Natural killer cell (primary cell): ENCODE results near the gene PPME1. TPM values are rescaled to one million over a fixed set of nuclear protein-coding genes. Genes with fewer than 3 reads are reported as not detected.

Experiments
- ATAC-seq, 3 donors: fragments of 150-1000 bp in 2 of 3; fragments of 200-7000 bp in 1 of 3; cut with Tn5 transposase; 1 replicate in 1 of 3; 2 replicates in 2 of 3; pipeline ENCODE4 v1.10.0; 2021; ENCODE audit warnings: mild to moderate bottlenecking in 2 of 3, moderate library complexity in 2 of 3
- DNase-seq, 2 donors: peaks; one replicate each; pipeline versions ENCODE4 v3.0.0 to v3.0.0-alpha.2; 2013 to 2021; ENCODE audit warnings: mixed read lengths in 1 of 2
- H3K27ac ChIP-seq: one replicate; pipeline ENCODE4 v1.5.1; 2013; ENCODE audit warnings: mild to moderate bottlenecking, low read length
- H3K27me3 ChIP-seq: one replicate; pipeline ENCODE4 v1.6.1; 2013; ENCODE audit warnings: low read length; ENCODE audit not compliant: control insufficient read depth, insufficient read depth
- H3K36me3 ChIP-seq: one replicate; pipeline ENCODE4 v1.6.1; 2013; ENCODE audit warnings: low read length; ENCODE audit not compliant: control insufficient read depth, insufficient read depth
- H3K4me1 ChIP-seq: one replicate; pipeline ENCODE4 v1.6.1; 2013; ENCODE audit warnings: low read length; ENCODE audit not compliant: control insufficient read depth, insufficient read depth
- H3K4me3 ChIP-seq: one replicate; pipeline ENCODE4 v1.5.1; 2013; ENCODE audit warnings: low read length
- H3K9me3 ChIP-seq: one replicate; pipeline ENCODE4 v1.6.1; 2013; ENCODE audit warnings: low read length; ENCODE audit not compliant: control insufficient read depth, insufficient read depth
- H3K27ac Mint-ChIP-seq, 2 donors: one replicate each; pipeline ENCODE4 v1.8.0; 2022; ENCODE audit warnings: mild to moderate bottlenecking in 2 of 2, mixed read lengths in 2 of 2, moderate library complexity in 1 of 2
- H3K27me3 Mint-ChIP-seq, 2 donors: one replicate each; pipeline ENCODE4 v1.8.0; 2022; ENCODE audit warnings: low read depth in 2 of 2, mixed read lengths in 2 of 2
- H3K36me3 Mint-ChIP-seq: one replicate; pipeline ENCODE4 v1.8.0; 2022; ENCODE audit warnings: mixed read lengths
- H3K4me1 Mint-ChIP-seq, 2 donors: one replicate each; pipeline ENCODE4 v1.8.0; 2022; ENCODE audit warnings: mixed read lengths in 2 of 2
- H3K4me3 Mint-ChIP-seq: one replicate; pipeline ENCODE4 v1.8.0; 2022; ENCODE audit warnings: mild to moderate bottlenecking, moderate library complexity, mixed read lengths
- H3K9me3 Mint-ChIP-seq, 2 donors: one replicate each; pipeline ENCODE4 v1.8.0; 2022; ENCODE audit warnings: mixed read lengths in 2 of 2
- CTCF ChIP-seq: fragments of 200-600 bp; IDR thresholded peaks from one replicate; pipeline ENCODE4 v1.8.0; 2022; ENCODE audit warnings: antibody characterized with exemption
- WGBS: methylation state at CpG from one replicate; pipeline ENCODE4 v1.1.7; 2013; ENCODE audit warnings: missing lambda C conversion rate; ENCODE audit not compliant: insufficient coverage; 5-methylcytosine and 5-hydroxymethylcytosine counted together
- intact Hi-C: fragments of 100-400 bp; cut with micrococcal nuclease; formaldehyde crosslinking; loops from one replicate; pipeline ENCODE4 v1.14.2; 2022
- total RNA-seq, 4 donors: library from RNA; stranded (reverse); fragments of 120-200 nt in 1 of 4; gene quantifications; one replicate each; pipeline versions ENCODE4 v1.2.3 to v1.2.4, GENCODE V29; 2013 to 2022

Gene PPME1
- total RNA-seq, 3 donors from 2014 or later (not counting 1 experiment from before 2014, with no cell fraction given): 15.6 to 18.5 (median 16.9) TPM

GRCh38 chr11:74278103-74278502 is 107.0 kb downstream of the PPME1 start:
- Histone ChIP-seq H3K4me1 (no peaks in the 10 kb centered on the region), H3K27me3 (no peaks in the 10 kb centered on the region), H3K4me3 (no peak overlapping the region), H3K27ac (no peak overlapping the region), H3K36me3 (no peaks in the 10 kb centered on the region), H3K9me3 (no peaks in the 10 kb centered on the region)
- ATAC-seq: no peak
- Mint-ChIP-seq H3K4me1 (no peaks in the 10 kb centered on the region), H3K36me3 (no peaks in the 10 kb centered on the region), H3K4me3 (no peak overlapping the region), H3K27me3 (peaks cover 11 to 38% of the 10 kb centered on the region in 2 donors), H3K9me3 (no peaks in the 10 kb centered on the region), H3K27ac (no peak overlapping the region)
- WGBS: 99% methylated on average over 2 of the region's 2 CpGs
- no peak for DNase-seq
- no peak for TF ChIP-seq CTCF
- intact Hi-C loops: no loop called here

- Mint-ChIP-seq H3K4me1 (no peaks in the 10 kb centered on the region), H3K27ac (no peak overlapping the region), H3K9me3 (no peaks in the 10 kb centered on the region), H3K27me3 (peaks cover 10 to 34% of the 10 kb centered on the region in 2 donors), H3K4me3 (no peak overlapping the region), H3K36me3 (no peaks in the 10 kb centered on the region)
- WGBS: 83% methylated on average over 1 of the region's 1 CpG
- Histone ChIP-seq H3K9me3 (no peaks in the 10 kb centered on the region), H3K27ac (no peak overlapping the region), H3K4me3 (no peak overlapping the region), H3K27me3 (no peaks in the 10 kb centered on the region), H3K4me1 (no peaks in the 10 kb centered on the region), H3K36me3 (no peaks in the 10 kb centered on the region)
- TF ChIP-seq CTCF: no peak
- intact Hi-C loops: no loop called here
- DNase-seq (no peak), ATAC-seq (no peak)
Observed at GRCh38 chr11:74278721-74279161, 107.7 kb downstream of the PPME1 start.

GRCh38 chr11:74279256-74279655 is 108.2 kb downstream of the PPME1 start:
- no peaks in the 10 kb centered on the region for H3K4me1 Mint-ChIP-seq
- H3K36me3 Mint-ChIP-seq: no peaks in the 10 kb centered on the region
- WGBS: 92% methylated on average over 5 of the region's 5 CpGs
- Histone ChIP-seq H3K9me3 (no peaks in the 10 kb centered on the region), H3K4me3 (no peak overlapping the region), H3K27ac (no peak overlapping the region), H3K27me3 (no peaks in the 10 kb centered on the region), H3K4me1 (no peaks in the 10 kb centered on the region), H3K36me3 (no peaks in the 10 kb centered on the region)
- DNase-seq (no peak), ATAC-seq (no peak)
- TF ChIP-seq CTCF: no peak
- H3K9me3 Mint-ChIP-seq: no peaks in the 10 kb centered on the region
- H3K27me3 Mint-ChIP-seq: peaks cover 10 to 34% of the 10 kb centered on the region in 2 donors
- intact Hi-C loops: no loop called here
- no peak overlapping the region for H3K27ac Mint-ChIP-seq
- no peak overlapping the region for H3K4me3 Mint-ChIP-seq

- ATAC-seq (no peak), DNase-seq (no peak)
- Mint-ChIP-seq H3K27me3 (peaks cover 13 to 30% of the 10 kb centered on the region in 2 donors), H3K36me3 (no peaks in the 10 kb centered on the region), H3K27ac (no peak overlapping the region), H3K9me3 (no peaks in the 10 kb centered on the region), H3K4me3 (no peak overlapping the region), H3K4me1 (no peaks in the 10 kb centered on the region)
- H3K4me1 ChIP-seq: no peaks in the 10 kb centered on the region
- no peak overlapping the region for H3K27ac ChIP-seq
- H3K27me3 ChIP-seq: no peaks in the 10 kb centered on the region
- H3K9me3 ChIP-seq: no peaks in the 10 kb centered on the region
- intact Hi-C loops: no loop called here
- no peak for TF ChIP-seq CTCF
- no peaks in the 10 kb centered on the region for H3K36me3 ChIP-seq
- no peak overlapping the region for H3K4me3 ChIP-seq
Observed at GRCh38 chr11:74280494-74280893, 109.4 kb downstream of the PPME1 start.
